Activated naive CD4-positive, alpha-beta T cell treated with anti-CD3 and anti-CD28 coated beads, Interleukin-2, amount 50 U/mL, for 72 hours (primary cell): Measurements from ENCODE around the gene RB1. TPM values are rescaled to one million over a fixed set of nuclear protein-coding genes. Genes with fewer than 3 reads are reported as not detected.
A peak's percentile ranks its signal among the peaks of the same experiment; 100 is the strongest.

Experiments used
- ATAC-seq, 2 donors: fragments of 150-1000 bp; cut with Tn5 transposase; 2 replicates each; pipeline ENCODE4 v1.10.0; 2021; ENCODE audit warnings: mild to moderate bottlenecking in 2 of 2, moderate library complexity in 2 of 2
- DNase-seq, 2 donors: peaks; one replicate each; pipeline ENCODE4 v3.0.0; 2021 to 2022; ENCODE audit warnings: low spot score in 2 of 2
- H3K27ac Mint-ChIP-seq, 2 donors: one replicate each; pipeline ENCODE4 v1.8.0; 2022; ENCODE audit warnings: mild to moderate bottlenecking in 2 of 2, mixed read lengths in 2 of 2
- H3K36me3 Mint-ChIP-seq, 2 donors: one replicate each; pipeline ENCODE4 v1.8.0; 2022; ENCODE audit warnings: mixed read lengths in 2 of 2
- H3K9me3 Mint-ChIP-seq, 2 donors: one replicate each; pipeline ENCODE4 v1.8.0; 2022; ENCODE audit warnings: mixed read lengths in 2 of 2
- total RNA-seq, 2 donors: library from RNA; stranded (reverse); gene quantifications; one replicate each; pipeline ENCODE4 v1.2.3, GENCODE V29; 2022

RB1 gene
- total RNA-seq, 2 donors from 2014 or later: 30.3 to 33.8 TPM

- ATAC-seq: no peak
- no peak overlapping the region for H3K27ac Mint-ChIP-seq
- H3K36me3 Mint-ChIP-seq: peaks cover 5 to 11% of the 10 kb centered on the region in 2 donors
Observed at GRCh38 chr13:48486362-48486761, 182.8 kb downstream of the RB1 start.

GRCh38 chr13:48486836-48487235, 183.3 kb downstream of the RB1 start:
- no peaks in the 10 kb centered on the region for H3K9me3 Mint-ChIP-seq
- ATAC-seq: no peak
- DNase-seq: no peak
- H3K27ac Mint-ChIP-seq: peak overlapping the region in 1 of 2 donors; percentile 18
- peaks cover 5 to 11% of the 10 kb centered on the region in 2 donors for H3K36me3 Mint-ChIP-seq

More at GRCh38 chr13:48486362-48486761, 182.8 kb downstream of the RB1 start:
- no peak for DNase-seq
- no peaks in the 10 kb centered on the region for H3K9me3 Mint-ChIP-seq

GRCh38 chr13:48487968-48488367, 184.4 kb downstream of the RB1 start:
- Mint-ChIP-seq H3K36me3 (peaks cover 5 to 11% of the 10 kb centered on the region in 2 donors), H3K9me3 (no peaks in the 10 kb centered on the region), H3K27ac (no peak overlapping the region)
- ATAC-seq (no peak), DNase-seq (no peak)

- peaks cover 5 to 11% of the 10 kb centered on the region in 2 donors for H3K36me3 Mint-ChIP-seq
- DNase-seq (no peak), ATAC-seq (no peak)
- H3K27ac Mint-ChIP-seq: peak overlapping the region in 1 of 2 donors; percentile 72
- no peaks in the 10 kb centered on the region for H3K9me3 Mint-ChIP-seq
Observed at GRCh38 chr13:48488995-48489394, 185.4 kb downstream of the RB1 start.

- Mint-ChIP-seq H3K36me3 (peaks cover 5 to 11% of the 10 kb centered on the region in 2 donors), H3K27ac (no peak overlapping the region), H3K9me3 (no peaks in the 10 kb centered on the region)
- ATAC-seq: no peak
- no peak for DNase-seq
Observed at GRCh38 chr13:48489666-48490065, 186.1 kb downstream of the RB1 start.

GRCh38 chr13:48490241-48490640, 186.7 kb downstream of the RB1 start:
- Mint-ChIP-seq H3K9me3 (no peaks in the 10 kb centered on the region), H3K27ac (no peak overlapping the region)
- no peak for ATAC-seq

GRCh38 chr13:48491423-48492095, 188.0 kb downstream of the RB1 start:
- DNase-seq (no peak), ATAC-seq (peak; percentile 42 to 45)
- Mint-ChIP-seq H3K9me3 (no peaks in the 10 kb centered on the region), H3K27ac (no peak overlapping the region), H3K36me3 (peaks cover 5 to 11% of the 10 kb centered on the region in 2 donors)

More at GRCh38 chr13:48490241-48490640, 186.7 kb downstream of the RB1 start:
- DNase-seq: no peak
- H3K36me3 Mint-ChIP-seq: peaks cover 5 to 11% of the 10 kb centered on the region in 2 donors

GRCh38 chr13:48492096-48492440, 188.5 kb downstream of the RB1 start:
- ATAC-seq (peak; percentile 52 to 60), DNase-seq (no peak)
- Mint-ChIP-seq H3K27ac (no peak overlapping the region), H3K9me3 (no peaks in the 10 kb centered on the region), H3K36me3 (peaks cover 5 to 11% of the 10 kb centered on the region in 2 donors)

- peaks cover under 1 to 6% of the 10 kb centered on the region in 2 donors for H3K36me3 Mint-ChIP-seq
- DNase-seq (peak; percentile 54 to 66), ATAC-seq (peak; percentile 80 to 91)
- no peaks in the 10 kb centered on the region for H3K9me3 Mint-ChIP-seq
- no peak overlapping the region for H3K27ac Mint-ChIP-seq
Observed at GRCh38 chr13:48492470-48493065, 189.0 kb downstream of the RB1 start.

- no peaks in the 10 kb centered on the region for H3K9me3 Mint-ChIP-seq
- ATAC-seq: peak; percentile 3 to 19
- H3K27ac Mint-ChIP-seq: no peak overlapping the region
- no peak for DNase-seq
- H3K36me3 Mint-ChIP-seq: peaks cover 0 to 5% of the 10 kb centered on the region in 2 donors
Observed at GRCh38 chr13:48493066-48493765, 189.7 kb downstream of the RB1 start.

- no peak overlapping the region for H3K27ac Mint-ChIP-seq
- ATAC-seq: no peak
- H3K36me3 Mint-ChIP-seq: peaks cover 0 to 5% of the 10 kb centered on the region in 2 donors
- no peak for DNase-seq
- no peaks in the 10 kb centered on the region for H3K9me3 Mint-ChIP-seq
Observed at GRCh38 chr13:48493851-48494250, 190.3 kb downstream of the RB1 start.

- no peak for ATAC-seq
- no peaks in the 10 kb centered on the region for H3K9me3 Mint-ChIP-seq
- H3K27ac Mint-ChIP-seq: no peak overlapping the region
Observed at GRCh38 chr13:48494874-48495273, 191.3 kb downstream of the RB1 start.

GRCh38 chr13:48496271-48497161, 193.0 kb downstream of the RB1 start:
- Mint-ChIP-seq H3K36me3 (no peaks in the 10 kb centered on the region), H3K9me3 (no peaks in the 10 kb centered on the region), H3K27ac (peak overlapping the region in 1 of 2 donors; percentile 43)
- ATAC-seq (no peak), DNase-seq (no peak)

More at GRCh38 chr13:48494874-48495273, 191.3 kb downstream of the RB1 start:
- H3K36me3 Mint-ChIP-seq: no peaks in the 10 kb centered on the region
- DNase-seq: no peak

- H3K9me3 Mint-ChIP-seq: no peaks in the 10 kb centered on the region
- DNase-seq: no peak
- ATAC-seq: no peak
- H3K27ac Mint-ChIP-seq: no peak overlapping the region
- H3K36me3 Mint-ChIP-seq: no peaks in the 10 kb centered on the region
Observed at GRCh38 chr13:48497669-48498068, 194.1 kb downstream of the RB1 start.

GRCh38 chr13:48500652-48501197, 197.2 kb downstream of the RB1 start:
- no peak for DNase-seq

GRCh38 chr13:48501705-48502104, 198.2 kb downstream of the RB1 start:
- no peak for ATAC-seq
- H3K36me3 Mint-ChIP-seq: peaks cover 5% of the 10 kb centered on the region in 2 donors
- H3K27ac Mint-ChIP-seq: no peak overlapping the region
- DNase-seq: no peak
- H3K9me3 Mint-ChIP-seq: peaks cover 0 to 6% of the 10 kb centered on the region in 2 donors

More at GRCh38 chr13:48500652-48501197, 197.2 kb downstream of the RB1 start:
- ATAC-seq: peak; percentile 21 to 68
- Mint-ChIP-seq H3K9me3 (peaks cover 0 to 6% of the 10 kb centered on the region in 2 donors), H3K27ac (no peak overlapping the region), H3K36me3 (peaks cover 0 to 1% of the 10 kb centered on the region in 2 donors)
